Measurements from ENCODE around the gene ERAL1. TPM values are rescaled to one million over a fixed set of nuclear protein-coding genes. Genes with fewer than 3 reads are reported as not detected.
"Not testable (repeated sequence)": the region's sequence is repeated elsewhere in the genome, so short reads cannot be mapped to it uniquely, and the experiment has no call there.

The ERAL1 gene
- total RNA-seq, 2 experiments from 2014 or later = 77.6 to 80.4 TPM

DNA sequence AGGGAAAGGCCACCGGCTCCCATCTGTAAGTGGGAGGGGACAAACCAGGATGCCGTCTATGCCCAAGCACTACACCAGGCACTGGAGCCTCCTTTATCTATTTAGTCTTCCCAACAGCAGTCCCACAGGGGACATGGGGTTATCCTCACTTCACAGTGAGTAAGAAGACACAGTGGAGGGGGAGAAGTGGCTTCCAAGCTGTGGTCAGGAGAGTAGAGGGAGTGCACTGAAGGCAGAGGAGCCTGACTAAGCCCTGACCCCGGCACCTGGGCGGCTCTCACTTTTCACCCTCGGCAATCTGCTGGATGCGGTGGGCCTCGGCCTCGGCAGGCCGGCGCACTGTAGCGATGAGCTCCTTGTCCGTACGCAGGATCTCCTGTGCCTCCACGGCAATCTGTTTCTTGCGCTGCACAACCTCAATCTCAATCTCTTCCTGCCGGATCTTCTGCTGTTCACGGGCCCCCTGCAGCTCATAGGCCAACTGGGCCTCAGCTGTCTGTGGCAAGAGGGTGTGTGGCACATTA lies 26.8 kb downstream of the ERAL1 start:
- Mint-ChIP-seq H3K36me3 (peaks cover 10% of the 10 kb centered on the region), H3K9me3 (peaks cover 1% of the 10 kb centered on the region), H3K4me3 (no peak overlapping the region), H3K27me3 (no peaks in the 10 kb centered on the region), H3K4me1 (peaks cover 19% of the 10 kb centered on the region), H3K27ac (no peak overlapping the region)
- no peak for DNase-seq

DNA sequence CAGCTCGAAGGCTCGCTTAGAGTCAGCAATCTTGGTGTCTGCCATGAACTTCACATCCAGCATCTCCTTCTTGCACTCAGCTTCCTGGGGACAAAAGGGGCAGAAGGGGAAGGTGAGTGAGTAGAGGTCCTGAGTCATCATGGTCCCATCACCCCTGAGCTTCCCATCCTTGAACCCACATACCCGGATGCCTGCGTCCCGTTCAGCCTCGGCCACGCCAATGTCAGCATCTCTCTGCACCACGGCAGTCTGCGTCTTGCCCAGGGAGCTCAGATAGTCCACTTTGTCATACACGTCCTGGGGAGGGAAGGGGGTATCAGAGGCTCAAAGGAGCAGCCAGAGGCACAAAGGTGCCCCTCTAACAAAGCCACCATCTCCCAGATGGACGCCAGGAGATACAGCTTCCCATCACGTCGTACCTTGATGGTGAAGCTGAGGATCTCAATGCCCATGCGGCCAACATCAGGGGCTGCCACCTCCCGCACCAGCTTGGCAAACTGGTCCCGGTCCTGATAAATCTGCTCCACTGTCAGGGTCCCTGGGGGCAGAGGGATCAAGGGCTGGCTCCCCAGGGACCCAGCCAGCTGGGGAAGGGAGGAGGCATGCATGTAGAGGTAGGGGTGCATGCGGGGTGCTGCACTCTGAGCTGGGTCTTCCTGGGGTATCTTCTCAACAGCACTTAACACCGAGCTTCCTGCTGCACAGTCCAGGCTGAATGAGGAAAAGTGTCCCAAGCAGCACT lies 27.5 kb downstream of the ERAL1 start:
- Mint-ChIP-seq H3K27me3 (no peaks in the 10 kb centered on the region), H3K4me3 (no peak overlapping the region), H3K36me3 (peaks cover 9% of the 10 kb centered on the region), H3K4me1 (peaks cover 14% of the 10 kb centered on the region), H3K27ac (no peak overlapping the region), H3K9me3 (peaks cover under 1% of the 10 kb centered on the region)
- no peak for DNase-seq

DNA sequence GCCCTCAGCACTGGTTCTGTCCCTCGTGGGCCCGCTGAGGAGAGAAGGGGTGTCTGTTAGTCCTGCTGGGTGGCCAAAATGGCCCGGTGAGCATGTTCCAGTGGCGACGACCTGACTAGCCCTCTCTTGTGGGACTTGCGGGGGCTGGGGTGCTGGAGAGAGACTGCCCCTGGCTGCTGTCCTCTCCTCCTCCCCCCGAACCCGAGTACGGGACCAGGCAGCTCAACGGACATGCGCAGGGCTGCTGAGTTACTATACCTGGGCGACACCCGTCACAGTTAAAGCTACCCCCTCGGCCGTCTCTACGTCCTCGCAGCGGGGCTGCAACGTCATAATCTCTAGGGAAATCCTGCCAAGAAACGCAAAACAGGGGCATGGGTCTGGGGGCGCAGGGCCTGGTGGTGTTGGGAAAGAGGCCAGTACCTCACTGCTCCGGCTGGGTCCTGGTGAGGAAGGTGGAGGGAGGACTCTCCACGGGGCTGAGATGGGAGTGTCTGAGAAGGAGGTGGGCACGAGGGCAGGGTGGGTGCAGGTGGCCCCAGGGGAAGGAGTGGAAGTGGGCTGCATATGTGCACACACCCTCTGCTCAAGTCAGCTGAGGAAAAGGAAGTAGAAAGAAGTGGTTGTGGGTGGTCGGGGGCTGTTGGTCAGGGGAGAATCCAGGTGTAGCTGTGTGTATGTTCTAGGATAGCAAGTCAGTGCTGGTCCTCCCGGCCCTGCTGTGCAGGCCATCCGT lies 29.3 kb downstream of the ERAL1 start:
- Mint-ChIP-seq H3K9me3 (no peaks in the 10 kb centered on the region), H3K27ac (peak overlapping the region; percentile 16), H3K36me3 (no peaks in the 10 kb centered on the region), H3K4me1 (peaks cover 9% of the 10 kb centered on the region), H3K27me3 (no peaks in the 10 kb centered on the region), H3K4me3 (no peak overlapping the region)
- DNase-seq = no peak

DNA sequence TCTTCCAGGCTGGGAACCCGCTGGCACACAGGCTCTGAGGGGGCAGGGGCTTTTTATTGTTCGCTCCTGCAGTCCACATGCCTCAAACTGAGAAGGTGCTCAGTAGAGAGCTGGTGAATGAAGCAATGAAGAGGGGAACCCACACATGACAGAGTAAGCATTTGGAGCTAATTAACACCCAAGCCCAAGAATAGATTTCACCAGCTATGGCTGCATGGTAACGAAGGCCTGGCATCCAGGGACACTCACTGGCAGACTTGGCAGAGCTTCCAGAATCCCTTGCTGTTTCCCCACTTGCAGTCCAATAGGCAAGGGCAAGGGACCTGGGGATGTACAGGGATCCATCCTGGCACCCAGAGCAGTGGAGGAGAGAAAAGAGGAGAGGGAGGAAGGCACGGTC lies 30.5 kb downstream of the ERAL1 start:
- H3K9me3 Mint-ChIP-seq = no peaks in the 10 kb centered on the region
- no peak overlapping the region for H3K4me3 Mint-ChIP-seq
- H3K27ac Mint-ChIP-seq = no peak overlapping the region
- H3K4me1 Mint-ChIP-seq = peaks cover 13% of the 10 kb centered on the region
- DNase-seq = no peak
- no peaks in the 10 kb centered on the region for H3K36me3 Mint-ChIP-seq
- H3K27me3 Mint-ChIP-seq = no peaks in the 10 kb centered on the region

DNA sequence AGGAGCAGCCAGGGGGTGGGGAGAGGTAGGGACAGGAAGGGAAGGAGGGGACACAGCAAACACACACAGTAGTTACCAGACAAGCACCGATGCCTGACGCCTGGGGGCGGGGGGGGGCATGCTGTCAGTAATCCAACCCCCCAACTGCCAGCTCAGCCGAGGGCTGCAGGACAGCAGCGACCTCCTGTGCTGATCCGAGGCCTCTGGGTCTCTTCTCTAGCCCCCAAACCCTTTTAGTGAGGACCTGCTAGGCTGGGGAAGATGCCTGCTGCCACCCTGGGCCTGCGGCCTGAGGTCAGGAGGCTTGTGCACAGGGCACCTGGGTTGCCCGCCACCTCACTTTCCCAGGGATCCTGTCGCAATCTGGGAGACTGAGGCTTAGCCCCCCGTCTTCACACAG lies 31.1 kb downstream of the ERAL1 start:
- DNase-seq = no peak
- Mint-ChIP-seq H3K9me3 (no peaks in the 10 kb centered on the region), H3K36me3 (peaks cover 2% of the 10 kb centered on the region), H3K27me3 (no peaks in the 10 kb centered on the region), H3K27ac (no peak overlapping the region), H3K4me3 (no peak overlapping the region), H3K4me1 (peaks cover 17% of the 10 kb centered on the region)

DNA sequence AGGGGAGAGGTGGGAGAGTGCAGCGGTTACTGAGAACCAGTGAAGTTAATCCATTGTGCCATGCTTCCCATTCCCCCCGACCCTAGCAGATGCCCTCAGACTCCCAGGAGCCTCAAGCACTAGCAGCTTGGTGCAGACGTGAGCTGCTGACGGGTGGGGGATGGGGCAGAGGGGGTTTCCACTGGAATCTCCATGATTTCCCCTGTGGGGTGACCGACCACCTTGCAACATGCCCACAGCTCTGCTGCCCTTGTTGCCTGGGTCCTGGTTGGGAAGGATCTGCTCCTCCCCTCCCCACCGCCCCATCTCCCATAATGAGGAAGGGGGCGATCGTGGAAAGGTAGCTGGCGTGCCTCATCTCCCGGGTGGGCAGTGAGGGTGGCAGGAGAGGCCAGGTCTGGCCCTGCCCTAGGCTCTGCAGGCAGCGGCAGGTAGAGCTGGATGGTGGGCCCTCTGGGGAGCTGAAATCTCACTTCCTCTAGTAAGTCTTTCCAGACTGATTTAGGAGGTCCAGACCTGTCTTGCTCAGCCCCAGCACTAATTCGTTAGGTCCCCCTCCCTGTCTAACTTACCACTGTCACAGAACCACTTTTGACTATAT lies 33.2 kb downstream of the ERAL1 start:
- no peak for DNase-seq
- Mint-ChIP-seq H3K4me1 (peaks cover 34% of the 10 kb centered on the region), H3K36me3 (peaks cover 17% of the 10 kb centered on the region), H3K27ac (peak overlapping the region; percentile 38), H3K4me3 (no peak overlapping the region), H3K9me3 (no peaks in the 10 kb centered on the region), H3K27me3 (no peaks in the 10 kb centered on the region)

DNA sequence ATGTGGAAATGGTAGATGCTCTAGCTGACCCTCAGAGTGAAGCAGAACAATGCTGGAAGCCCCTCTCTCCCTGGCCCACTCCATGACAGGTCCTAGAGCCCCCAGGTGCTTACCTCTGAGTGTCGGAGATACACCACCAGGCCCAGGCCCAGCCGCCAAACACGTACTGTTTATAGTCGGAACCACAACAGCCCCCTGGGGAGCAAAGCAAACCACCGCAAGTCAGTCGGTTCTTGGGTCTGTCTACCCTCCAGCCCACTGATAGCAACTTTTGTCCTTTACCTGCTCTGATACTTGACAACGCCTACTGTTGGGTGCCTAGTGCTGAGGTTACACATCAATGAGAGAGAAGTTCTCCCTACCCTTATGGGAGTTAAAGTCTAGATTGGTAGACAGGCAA lies 34.0 kb downstream of the ERAL1 start:
- DNase-seq = no peak

DNA sequence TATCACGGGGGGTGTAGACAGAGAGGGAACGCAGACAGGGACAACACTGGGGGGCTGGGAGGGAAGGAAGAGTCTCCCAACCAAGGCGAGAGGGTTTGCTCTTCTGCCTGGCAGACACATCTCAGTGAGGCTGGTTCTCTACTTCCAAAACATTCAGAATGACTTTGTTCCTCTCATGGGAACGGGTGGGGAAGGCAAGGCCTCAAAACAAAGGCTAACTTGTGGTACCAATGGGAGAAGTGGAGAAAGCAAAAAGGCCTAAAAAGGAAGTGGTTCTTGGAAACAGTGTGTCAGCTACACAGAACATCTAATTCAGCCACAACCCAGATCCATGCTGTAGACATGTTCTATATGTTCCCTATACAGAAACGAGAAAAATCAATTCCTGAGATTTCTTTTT lies 35.2 kb downstream of the ERAL1 start:
- Mint-ChIP-seq H3K9me3 (no peaks in the 10 kb centered on the region), H3K4me3 (no peak overlapping the region), H3K4me1 (peaks cover 49% of the 10 kb centered on the region), H3K36me3 (peaks cover 21% of the 10 kb centered on the region), H3K27ac (peak overlapping the region; percentile 64), H3K27me3 (no peaks in the 10 kb centered on the region)
- DNase-seq = no peak

More for the DNA sequence above, 34.0 kb downstream of the ERAL1 start:
- Mint-ChIP-seq H3K4me1 (peaks cover 43% of the 10 kb centered on the region), H3K36me3 (peaks cover 21% of the 10 kb centered on the region), H3K4me3 (no peak overlapping the region), H3K27me3 (no peaks in the 10 kb centered on the region), H3K9me3 (no peaks in the 10 kb centered on the region), H3K27ac (no peak overlapping the region)

DNA sequence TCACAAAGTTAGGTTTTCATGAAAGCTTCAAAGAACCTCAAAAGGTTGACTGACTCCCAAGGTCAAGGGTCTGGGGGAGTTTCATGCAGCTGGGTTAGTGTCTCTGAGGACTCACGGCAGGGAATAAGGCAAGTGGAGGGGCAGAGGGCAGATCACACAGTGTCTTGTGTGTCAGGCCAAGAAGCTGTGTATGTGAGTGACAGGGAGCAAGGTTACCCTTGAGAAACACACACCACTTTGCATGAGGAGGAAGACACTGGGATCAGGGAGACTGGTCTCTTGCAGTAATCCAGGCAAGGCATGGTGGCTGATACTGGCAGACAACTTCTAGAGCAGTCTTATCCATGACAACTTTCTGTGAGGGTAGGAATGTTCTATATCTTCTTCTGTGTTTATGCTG lies 36.4 kb downstream of the ERAL1 start:
- no peaks in the 10 kb centered on the region for H3K9me3 Mint-ChIP-seq
- peaks cover 21% of the 10 kb centered on the region for H3K36me3 Mint-ChIP-seq
- DNase-seq = no peak
- peak overlapping the region; percentile 25 for H3K4me3 Mint-ChIP-seq
- H3K27ac Mint-ChIP-seq = peak overlapping the region; percentile 77
- H3K4me1 Mint-ChIP-seq = peaks cover 59% of the 10 kb centered on the region
- H3K27me3 Mint-ChIP-seq = no peaks in the 10 kb centered on the region

DNA sequence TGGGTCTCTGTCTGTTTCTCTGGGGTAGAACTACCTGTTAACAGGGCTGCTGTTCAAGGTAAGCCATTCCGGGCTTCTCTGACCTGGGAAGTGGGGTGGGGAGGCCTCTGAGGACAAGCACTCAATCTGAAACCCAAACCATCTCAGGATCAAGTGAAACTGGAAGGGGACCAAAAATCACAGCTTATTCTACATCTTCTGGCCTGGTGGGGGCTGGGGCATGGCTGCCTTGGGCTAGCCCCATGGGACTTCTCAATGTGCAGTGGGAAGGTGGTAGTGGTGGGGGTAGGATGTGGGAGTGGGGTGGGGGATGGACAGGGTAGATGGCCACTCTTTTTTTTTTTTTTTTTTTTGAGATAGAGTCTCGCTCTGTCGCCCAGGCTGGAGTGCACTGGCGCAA lies 37.2 kb downstream of the ERAL1 start:
- DNase-seq = no peak
- H3K36me3 Mint-ChIP-seq = peaks cover 21% of the 10 kb centered on the region
- H3K27ac Mint-ChIP-seq = peak overlapping the region; percentile 77
- H3K27me3 Mint-ChIP-seq = no peaks in the 10 kb centered on the region
- H3K9me3 Mint-ChIP-seq = no peaks in the 10 kb centered on the region
- no peak overlapping the region for H3K4me3 Mint-ChIP-seq
- H3K4me1 Mint-ChIP-seq = peaks cover 65% of the 10 kb centered on the region

DNA sequence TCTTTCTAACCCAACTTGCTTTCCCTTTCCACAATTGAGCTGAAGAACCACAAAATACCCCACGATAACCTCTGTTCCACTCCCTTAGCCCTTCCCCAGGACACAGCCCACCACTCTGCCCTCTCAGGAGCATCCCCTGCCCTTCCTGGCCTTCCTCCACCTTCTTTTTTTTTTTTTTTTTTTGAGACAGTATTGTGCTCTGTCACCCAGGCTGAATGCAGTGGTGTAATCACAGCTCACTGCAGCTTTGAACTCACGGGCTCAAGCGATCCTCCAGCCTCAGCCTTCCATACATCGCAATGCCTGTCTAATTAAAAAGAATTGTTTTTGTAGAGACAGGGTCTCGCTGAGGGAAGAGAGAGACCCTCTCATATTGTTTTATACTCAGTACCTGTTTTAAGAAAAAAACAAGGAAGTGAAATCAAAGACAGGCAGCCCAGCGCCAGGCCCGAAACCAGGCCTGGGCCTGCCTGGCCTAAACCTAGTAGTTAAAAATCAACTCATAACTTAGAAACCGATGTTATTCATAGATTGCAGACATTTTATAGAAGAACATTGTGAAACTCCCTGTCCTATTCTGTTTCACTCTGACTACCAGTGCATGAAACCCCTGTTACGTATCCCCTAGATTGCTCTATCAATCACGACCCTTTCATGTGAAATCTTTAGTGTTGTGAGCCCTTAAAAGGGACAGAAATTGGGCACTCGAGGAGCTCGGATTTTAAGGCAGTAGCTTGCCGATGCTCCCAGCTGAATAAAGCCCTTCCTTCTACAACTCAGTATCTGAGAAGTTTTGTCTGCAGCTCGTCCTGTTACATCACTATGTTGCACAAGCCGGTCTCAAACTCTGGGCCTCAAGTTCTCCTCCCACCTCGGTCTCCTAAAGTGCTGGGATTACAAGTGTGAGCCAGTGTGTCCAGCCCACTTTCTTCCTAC lies 38.7 kb downstream of the ERAL1 start:
- peaks cover 69% of the 10 kb centered on the region for H3K4me1 Mint-ChIP-seq
- peak overlapping the region; percentile 72 for H3K4me3 Mint-ChIP-seq
- H3K36me3 Mint-ChIP-seq = peaks cover 31% of the 10 kb centered on the region
- H3K27me3 Mint-ChIP-seq, H3K9me3 Mint-ChIP-seq: not testable (repeated sequence)
- DNase-seq = peak; percentile 36
- peak overlapping the region; percentile 99 for H3K27ac Mint-ChIP-seq

DNA sequence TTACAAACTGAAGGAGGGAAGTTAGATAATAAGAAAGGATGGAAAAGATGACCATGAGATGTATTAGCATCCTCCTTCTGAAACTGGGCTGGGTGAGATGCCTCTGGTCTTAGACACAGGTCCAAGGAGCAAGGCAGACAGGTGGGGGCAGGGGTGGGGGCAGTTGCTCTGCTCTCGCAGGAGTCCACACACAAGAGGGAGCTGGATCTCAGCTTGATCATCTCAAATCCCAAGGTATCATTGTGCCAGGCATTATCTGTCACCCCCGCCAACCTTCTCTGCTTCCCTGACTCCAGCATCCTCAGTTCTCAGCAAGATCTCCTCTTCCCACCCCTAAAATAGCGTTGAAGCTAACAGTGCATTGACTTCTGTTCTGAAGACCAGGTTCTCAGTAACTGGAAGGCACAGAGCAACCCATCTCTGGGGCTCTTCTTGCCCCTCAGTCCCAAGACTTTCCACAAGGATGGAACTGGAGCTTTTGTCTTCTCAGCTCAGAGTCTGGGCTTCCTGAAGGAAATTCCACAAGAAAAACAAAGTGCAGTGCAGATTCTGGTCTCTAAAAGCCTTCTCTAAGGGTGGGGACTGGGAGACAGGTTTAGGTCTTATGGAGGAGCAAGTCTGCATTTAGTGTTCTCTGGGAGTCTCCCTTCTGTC lies 41.1 kb downstream of the ERAL1 start:
- Mint-ChIP-seq H3K9me3 (no peaks in the 10 kb centered on the region), H3K4me1 (peaks cover 68% of the 10 kb centered on the region), H3K4me3 (peak overlapping the region; percentile 94), H3K27ac (peak overlapping the region; percentile 95), H3K36me3 (peaks cover 50% of the 10 kb centered on the region), H3K27me3 (no peaks in the 10 kb centered on the region)
- no peak for DNase-seq

DNA sequence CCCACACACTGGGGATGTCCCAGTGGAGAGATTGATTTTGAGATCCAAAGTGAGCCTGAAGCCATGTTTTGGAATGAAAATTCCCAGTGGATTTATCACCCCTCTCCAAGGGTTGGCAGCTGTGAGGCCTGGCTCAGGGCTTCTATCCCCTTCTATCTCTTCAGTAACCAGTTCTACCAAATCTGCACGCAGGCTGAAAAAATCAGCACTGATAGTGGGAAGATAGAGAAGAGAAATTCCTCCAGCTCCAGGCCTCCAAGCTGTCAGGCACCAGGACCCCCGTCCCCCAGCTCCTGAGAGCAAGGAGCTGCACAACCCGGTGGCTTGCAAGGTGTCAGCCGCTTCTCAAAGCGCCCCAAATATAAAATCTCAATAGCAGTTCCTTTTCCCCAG lies 41.7 kb downstream of the ERAL1 start:
- peaks cover 64% of the 10 kb centered on the region for H3K4me1 Mint-ChIP-seq

More for the DNA sequence above, 41.7 kb downstream of the ERAL1 start:
- H3K9me3 Mint-ChIP-seq = no peaks in the 10 kb centered on the region
- H3K36me3 Mint-ChIP-seq = peaks cover 47% of the 10 kb centered on the region
- H3K4me3 Mint-ChIP-seq = peak overlapping the region; percentile 94
- no peaks in the 10 kb centered on the region for H3K27me3 Mint-ChIP-seq
- DNase-seq = no peak
- H3K27ac Mint-ChIP-seq = peak overlapping the region; percentile 95

Data from activated naive CD8-positive, alpha-beta T cell treated with anti-CD3 and anti-CD28 coated beads for 36 hours (primary cell).